CD4-positive, alpha-beta T cell (primary cell): ENCODE results near the gene ACTR3. TPM values are rescaled to one million over a fixed set of nuclear protein-coding genes. Genes with fewer than 3 reads are reported as not detected.

ENCODE experiments used
- ATAC-seq: fragments of 200-7000 bp; cut with Tn5 transposase; one replicate; pipeline ENCODE4 v1.10.0; 2022; ENCODE audit warnings: mild to moderate bottlenecking; ENCODE audit not compliant: poor library complexity
- CTCF ChIA-PET: fragments of 350-600 bp; sonication (Branson Sonifier 250); formaldehyde crosslinking; loops from one replicate; lab custom pipeline; 2021; ENCODE audit warnings: antibody characterized with exemption, inconsistent platforms; lab: Charles Lee
- POLR2A ChIA-PET: fragments of 350-600 bp; sonication (Branson Sonifier 250); formaldehyde crosslinking; loops from one replicate; lab custom pipeline; 2021; ENCODE audit warnings: antibody characterized with exemption, inconsistent platforms; lab: Charles Lee
- DNase-seq, 14 experiments: peaks; one replicate each; pipeline ENCODE4 v3.0.0-alpha.2; 2013 to 2020; ENCODE audit warnings: mixed read lengths in 2 of 14
- H3K27ac ChIP-seq, 2 donors: one replicate each; pipeline versions ENCODE4 v1.5.1 to v1.7.0; 2013; ENCODE audit warnings: low read length in 2 of 2, low read depth in 1 of 2, mild to moderate bottlenecking in 1 of 2
- H3K27me3 ChIP-seq, 2 experiments: 1 replicate in 1 of 2; 2 replicates in 1 of 2; pipeline versions ENCODE4 v1.6.1 to v1.7.0; 2013; ENCODE audit warnings: low read length in 2 of 2, control low read depth in 1 of 2, mild to moderate bottlenecking in 1 of 2, moderate library complexity in 1 of 2; ENCODE audit not compliant: insufficient read depth in 2 of 2, control insufficient read depth in 1 of 2
- H3K36me3 ChIP-seq: one replicate; pipeline ENCODE4 v1.6.1; 2013; ENCODE audit warnings: low read length, control low read depth; ENCODE audit not compliant: insufficient read depth
- H3K4me1 ChIP-seq: one replicate; pipeline ENCODE4 v1.6.1; 2013; ENCODE audit warnings: low read length, control low read depth; ENCODE audit not compliant: insufficient read depth
- H3K4me3 ChIP-seq: one replicate; pipeline ENCODE4 v1.5.1; 2013; ENCODE audit warnings: mild to moderate bottlenecking, low read length, moderate library complexity
- H3K9me3 ChIP-seq, 2 experiments: 1 replicate in 1 of 2; 2 replicates in 1 of 2; pipeline versions ENCODE4 v1.6.1 to v1.7.0; 2013; ENCODE audit warnings: low read length in 2 of 2, mild to moderate bottlenecking in 2 of 2, control low read depth in 1 of 2, moderate library complexity in 1 of 2; ENCODE audit not compliant: control insufficient read depth in 1 of 2, insufficient read depth in 1 of 2
- H3K27ac Mint-ChIP-seq: one replicate; pipeline ENCODE4 v1.8.0; 2020; ENCODE audit warnings: mixed read lengths
- H3K27me3 Mint-ChIP-seq: one replicate; pipeline ENCODE4 v1.8.0; 2021; ENCODE audit warnings: mixed read lengths
- H3K36me3 Mint-ChIP-seq: one replicate; pipeline ENCODE4 v1.8.0; 2021; ENCODE audit warnings: low read depth, mixed read lengths
- H3K4me1 Mint-ChIP-seq: one replicate; pipeline ENCODE4 v1.8.0; 2021; ENCODE audit warnings: low read depth, mixed read lengths
- H3K4me3 Mint-ChIP-seq: one replicate; pipeline ENCODE4 v1.8.0; 2020; ENCODE audit warnings: mild to moderate bottlenecking, mixed read lengths
- H3K9me3 Mint-ChIP-seq: one replicate; pipeline ENCODE4 v1.8.0; 2020; ENCODE audit warnings: mixed read lengths
- CTCF ChIP-seq: fragments of 200-600 bp; IDR thresholded peaks from one replicate; pipeline ENCODE4 v1.8.0; 2022; ENCODE audit warnings: antibody characterized with exemption, mild to moderate bottlenecking
- intact Hi-C, 2 experiments: fragments of 100-400 bp; cut with DNase I in 1 of 2; cut with micrococcal nuclease in 1 of 2; formaldehyde crosslinking; loops; one replicate each; pipeline versions ENCODE4 v1.15.1 to v1.9.0; 2023 to 2025; cut with DNase I, micrococcal nuclease
- total RNA-seq, 174 experiments: library from RNA in 2 of 174; stranded (reverse) in 2 of 174; gene quantifications; one replicate each; pipeline ENCODE4 v1.2.3 and lab custom pipeline; 2021 to 2026

ACTR3 gene
- total RNA-seq, 2 experiments from 2014 or later, result 118 to 123 TPM

DNA sequence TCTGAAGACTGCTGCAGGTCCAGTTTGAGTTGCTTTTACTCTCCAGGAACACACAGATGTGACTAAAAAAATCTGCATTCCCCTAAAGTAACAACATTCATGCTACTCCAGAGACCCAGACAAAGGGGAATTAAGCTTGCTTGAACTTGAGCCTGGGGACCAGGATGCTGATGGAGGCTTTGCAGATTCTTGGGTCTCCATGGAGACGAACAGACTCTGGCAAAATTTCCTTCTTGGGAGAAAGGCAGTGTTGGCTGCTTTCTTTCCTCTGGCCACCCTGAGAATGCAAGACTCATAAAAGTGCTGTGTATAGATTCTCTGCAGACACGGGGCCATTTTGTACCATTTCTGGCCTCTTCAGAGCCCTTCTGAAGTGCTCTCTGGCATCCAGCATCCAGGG, 112.0 kb downstream of the ACTR3 start:
- H3K27ac ChIP-seq, result no peak overlapping the region
- no peaks in the 10 kb centered on the region for H3K9me3 ChIP-seq
- CTCF ChIA-PET, result no interaction called here
- Mint-ChIP-seq H3K27me3 (peaks cover 17% of the 10 kb centered on the region), H3K4me1 (no peaks in the 10 kb centered on the region), H3K36me3 (no peaks in the 10 kb centered on the region), H3K27ac (no peak overlapping the region), H3K4me3 (no peak overlapping the region), H3K9me3 (no peaks in the 10 kb centered on the region)
- no peak overlapping the region for H3K4me3 ChIP-seq
- intact Hi-C loops, result no loop called here
- no peaks in the 10 kb centered on the region for H3K36me3 ChIP-seq
- DNase-seq (no peak), ATAC-seq (no peak)
- no peak for TF ChIP-seq CTCF
- no peaks in the 10 kb centered on the region for H3K4me1 ChIP-seq
- no peaks in the 10 kb centered on the region for H3K27me3 ChIP-seq
- POLR2A ChIA-PET, result no interaction called here

- Mint-ChIP-seq H3K4me1 (no peaks in the 10 kb centered on the region), H3K36me3 (no peaks in the 10 kb centered on the region), H3K9me3 (no peaks in the 10 kb centered on the region), H3K4me3 (no peak overlapping the region), H3K27me3 (peaks cover 13% of the 10 kb centered on the region), H3K27ac (no peak overlapping the region)
- ChIA-PET CTCF (no interaction called here), POLR2A (no interaction called here)
- no peak for ATAC-seq
- Histone ChIP-seq H3K27ac (no peak overlapping the region), H3K36me3 (no peaks in the 10 kb centered on the region), H3K4me1 (no peaks in the 10 kb centered on the region), H3K9me3 (no peaks in the 10 kb centered on the region), H3K4me3 (no peak overlapping the region), H3K27me3 (no peaks in the 10 kb centered on the region)
- DNase-seq, result no peak
- intact Hi-C loops, result no loop called here
- no peak for TF ChIP-seq CTCF
Observed at GRCh38 chr2:114005110-114005783, 115.4 kb downstream of the ACTR3 start.

DNA sequence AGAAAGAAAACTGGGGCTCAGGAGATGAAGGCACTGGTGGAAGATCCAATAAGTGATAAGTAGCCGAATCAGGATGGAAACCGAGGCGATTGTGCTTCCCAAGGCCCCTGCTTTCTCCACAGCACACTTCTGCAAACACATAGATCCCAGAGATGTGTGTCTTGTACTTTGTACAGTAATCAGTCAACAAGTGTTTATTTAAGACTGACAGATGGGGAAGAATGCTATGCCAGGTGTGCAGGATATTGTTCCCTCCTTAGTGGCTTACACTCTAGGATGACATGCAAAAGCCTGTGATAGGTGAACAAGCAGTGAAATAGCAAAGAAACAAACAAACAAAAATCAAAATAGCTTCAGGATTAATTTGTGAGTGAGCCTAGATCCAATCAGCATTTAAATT, 116.6 kb downstream of the ACTR3 start:
- H3K36me3 ChIP-seq, result no peaks in the 10 kb centered on the region
- no peak for TF ChIP-seq CTCF
- CTCF ChIA-PET, result no interaction called here
- no peaks in the 10 kb centered on the region for H3K27me3 ChIP-seq
- Mint-ChIP-seq H3K36me3 (no peaks in the 10 kb centered on the region), H3K4me3 (no peak overlapping the region), H3K27me3 (peaks cover 13% of the 10 kb centered on the region), H3K9me3 (no peaks in the 10 kb centered on the region), H3K27ac (no peak overlapping the region), H3K4me1 (no peaks in the 10 kb centered on the region)
- no peak overlapping the region for H3K27ac ChIP-seq
- H3K4me1 ChIP-seq, result no peaks in the 10 kb centered on the region
- no peak for ATAC-seq
- no peak overlapping the region for H3K4me3 ChIP-seq
- no peaks in the 10 kb centered on the region for H3K9me3 ChIP-seq
- no peak for DNase-seq
- POLR2A ChIA-PET, result no interaction called here
- intact Hi-C loops, result no loop called here
